Astrocyte (in vitro differentiated cells and primary cell): ENCODE data around the gene EIF3D. TPM values are rescaled to one million over a fixed set of nuclear protein-coding genes. Genes with fewer than 3 reads are reported as not detected.

Experiments
- DNase-seq: peaks from one replicate; pipeline ENCODE4 v3.0.0-alpha.2; 2010; ENCODE audit warnings: low read depth
- FAIRE-seq: peaks from 2 replicates; lab custom pipeline; 2011; peaks lifted over from hg19 to GRCh38; lab: Jason Lieb, UNC
- H2AFZ ChIP-seq: 2 replicates; pipeline ENCODE4 v1.6.0; 2012; ENCODE audit warnings: low read depth, low read length, inconsistent platforms
- H3K27ac ChIP-seq: 2 replicates; pipeline ENCODE4 v1.5.1; 2011; ENCODE audit warnings: low read depth, low read length, inconsistent platforms
- H3K27me3 ChIP-seq: 2 replicates; pipeline ENCODE4 v1.6.0; 2011; ENCODE audit warnings: low read length, inconsistent platforms; ENCODE audit not compliant: insufficient read depth
- H3K36me3 ChIP-seq: 2 replicates; pipeline ENCODE4 v1.5.1; 2011; ENCODE audit warnings: low read length, inconsistent platforms; ENCODE audit not compliant: insufficient read depth
- H3K4me1 ChIP-seq: 2 replicates; pipeline ENCODE4 v1.5.1; 2011; ENCODE audit warnings: low read length, inconsistent platforms; ENCODE audit not compliant: insufficient read depth
- H3K4me2 ChIP-seq: 2 replicates; pipeline ENCODE4 v1.6.0; 2012; ENCODE audit warnings: low read length, inconsistent platforms
- H3K4me3 ChIP-seq: 2 replicates; pipeline ENCODE4 v1.5.1; 2011; ENCODE audit warnings: low read depth, mild to moderate bottlenecking, low read length, inconsistent platforms; ENCODE audit not compliant: insufficient read depth
- H3K79me2 ChIP-seq: 2 replicates; pipeline ENCODE4 v1.6.0; 2012; ENCODE audit warnings: mild to moderate bottlenecking, low read length, inconsistent platforms; ENCODE audit not compliant: insufficient read depth
- H3K9ac ChIP-seq: 2 replicates; pipeline ENCODE4 v1.6.0; 2012; ENCODE audit warnings: mild to moderate bottlenecking, low read length, inconsistent platforms
- H3K9me3 ChIP-seq: 2 replicates; pipeline ENCODE4 v1.5.1; 2012; ENCODE audit warnings: low read depth, mild to moderate bottlenecking, low read length, inconsistent platforms; ENCODE audit not compliant: insufficient read depth
- H4K20me1 ChIP-seq: 2 replicates; pipeline ENCODE4 v1.6.0; 2012; ENCODE audit warnings: low read length, inconsistent platforms; ENCODE audit not compliant: insufficient read depth
- H3K27ac Mint-ChIP-seq: one replicate; pipeline ENCODE4 v1.8.0; 2021; ENCODE audit warnings: mild to moderate bottlenecking, mixed read lengths; ENCODE audit not compliant: unreplicated experiment
- H3K27me3 Mint-ChIP-seq: one replicate; pipeline ENCODE4 v1.8.0; 2021; ENCODE audit warnings: low read depth, mixed read lengths; ENCODE audit not compliant: unreplicated experiment
- H3K36me3 Mint-ChIP-seq: one replicate; pipeline ENCODE4 v1.8.0; 2021; ENCODE audit warnings: low read depth, mixed read lengths; ENCODE audit not compliant: unreplicated experiment
- H3K4me1 Mint-ChIP-seq: one replicate; pipeline ENCODE4 v1.8.0; 2021; ENCODE audit warnings: low read depth, mixed read lengths; ENCODE audit not compliant: unreplicated experiment
- H3K4me3 Mint-ChIP-seq: one replicate; pipeline ENCODE4 v1.8.0; 2021; ENCODE audit warnings: mild to moderate bottlenecking, moderate library complexity, mixed read lengths; ENCODE audit not compliant: unreplicated experiment
- H3K9me3 Mint-ChIP-seq: one replicate; pipeline ENCODE4 v1.8.0; 2021; ENCODE audit warnings: mild to moderate bottlenecking, mixed read lengths; ENCODE audit not compliant: unreplicated experiment
- CTCF ChIP-seq: IDR thresholded peaks from 2 replicates; pipeline ENCODE4 v1.5.1; 2011; ENCODE audit warnings: low read depth, mild to moderate bottlenecking, inconsistent platforms, low read length, moderate library complexity; ENCODE audit not compliant: insufficient read depth
- EZH2 ChIP-seq: IDR thresholded peaks from 2 replicates; pipeline ENCODE4 v1.6.1; 2012; ENCODE audit warnings: mild to moderate bottlenecking, low read length, inconsistent platforms; ENCODE audit not compliant: insufficient read depth
- total RNA-seq: library from RNA; stranded (reverse); gene quantifications from 2 replicates; pipeline ENCODE4 v1.2.1, GENCODE V29; 2021

EIF3D gene
- total RNA-seq, 1 donor from 2014 or later = 168 TPM

GRCh38 chr22:36466258-36466657 lies 62.7 kb downstream of the EIF3D start:
- H2AFZ ChIP-seq = no peak overlapping the region
- H3K27ac ChIP-seq = peak overlapping the region; percentile 98
- TF ChIP-seq CTCF (no peak), EZH2 (no peak)
- H3K4me1 ChIP-seq = peaks cover 76% of the 10 kb centered on the region
- H3K79me2 ChIP-seq = peaks cover 37% of the 10 kb centered on the region
- peak overlapping the region; percentile 81 for H3K9ac ChIP-seq
- peaks cover 3% of the 10 kb centered on the region for H3K36me3 Mint-ChIP-seq
- no peak overlapping the region for H3K4me3 Mint-ChIP-seq
- H3K9me3 Mint-ChIP-seq = no peaks in the 10 kb centered on the region
- peak overlapping the region; percentile 17 for H3K4me3 ChIP-seq
- H3K4me2 ChIP-seq = peak overlapping the region; percentile 73
- H4K20me1 ChIP-seq = no peaks in the 10 kb centered on the region
- FAIRE-seq (no peak), DNase-seq (no peak)
- H3K4me1 Mint-ChIP-seq = peaks cover 60% of the 10 kb centered on the region
- H3K27me3 Mint-ChIP-seq = no peaks in the 10 kb centered on the region
- no peaks in the 10 kb centered on the region for H3K36me3 ChIP-seq
- no peaks in the 10 kb centered on the region for H3K9me3 ChIP-seq
- H3K27me3 ChIP-seq = no peaks in the 10 kb centered on the region
- H3K27ac Mint-ChIP-seq = peak overlapping the region; percentile 99

DNA sequence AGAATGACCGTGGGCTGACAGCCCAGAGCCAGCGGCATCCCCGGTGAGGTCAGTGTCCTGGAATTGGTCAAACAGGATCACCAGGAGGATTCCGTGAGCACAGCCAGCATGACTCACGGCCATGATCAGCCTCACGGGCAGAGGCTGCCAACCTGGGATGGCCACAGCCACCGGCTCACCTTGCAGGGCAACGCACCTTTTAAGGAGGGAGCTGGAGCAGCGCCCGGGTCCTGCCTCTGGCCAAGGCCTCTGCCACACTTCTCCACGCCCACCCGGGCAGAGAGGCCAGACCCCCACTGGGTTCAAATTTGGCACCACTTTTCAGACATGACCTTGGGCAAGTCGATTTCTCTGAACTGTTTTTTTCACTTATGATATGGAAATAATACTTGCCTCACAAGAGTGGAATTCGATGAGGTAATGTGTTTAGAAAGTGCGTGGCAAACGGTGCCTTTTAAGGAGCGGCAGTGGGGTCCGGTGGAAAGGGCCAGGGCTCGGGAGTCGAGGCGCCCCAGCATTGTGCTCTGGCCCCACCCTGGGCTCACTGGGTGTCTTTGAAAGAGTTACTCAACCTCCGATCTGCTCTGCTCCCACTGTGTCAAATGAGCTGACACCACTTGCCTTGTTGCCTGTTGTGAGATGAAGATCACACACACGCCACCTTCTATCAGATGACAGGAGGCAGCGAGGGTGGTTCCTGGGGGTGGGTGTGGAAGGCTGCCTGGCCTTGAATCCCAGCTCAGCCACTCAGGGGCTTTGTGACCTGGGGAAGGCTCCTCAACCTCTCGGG lies 63.5 kb downstream of the EIF3D start:
- Mint-ChIP-seq H3K36me3 (peaks cover 3% of the 10 kb centered on the region), H3K9me3 (no peaks in the 10 kb centered on the region), H3K4me3 (peak overlapping the region; percentile 14), H3K27ac (peak overlapping the region; percentile 99), H3K27me3 (no peaks in the 10 kb centered on the region), H3K4me1 (peaks cover 55% of the 10 kb centered on the region)
- Histone ChIP-seq H2AFZ (no peak overlapping the region), H3K79me2 (peaks cover 33% of the 10 kb centered on the region), H3K27ac (peak overlapping the region; percentile 98), H3K36me3 (no peaks in the 10 kb centered on the region), H3K9ac (peak overlapping the region; percentile 81), H3K4me3 (no peak overlapping the region), H4K20me1 (no peaks in the 10 kb centered on the region), H3K4me1 (peaks cover 68% of the 10 kb centered on the region), H3K9me3 (no peaks in the 10 kb centered on the region), H3K4me2 (peak overlapping the region; percentile 36), H3K27me3 (no peaks in the 10 kb centered on the region)
- FAIRE-seq (peak; percentile 87), DNase-seq (peak; percentile 92)
- TF ChIP-seq EZH2 = no peak
- TF ChIP-seq CTCF = no peak

DNA sequence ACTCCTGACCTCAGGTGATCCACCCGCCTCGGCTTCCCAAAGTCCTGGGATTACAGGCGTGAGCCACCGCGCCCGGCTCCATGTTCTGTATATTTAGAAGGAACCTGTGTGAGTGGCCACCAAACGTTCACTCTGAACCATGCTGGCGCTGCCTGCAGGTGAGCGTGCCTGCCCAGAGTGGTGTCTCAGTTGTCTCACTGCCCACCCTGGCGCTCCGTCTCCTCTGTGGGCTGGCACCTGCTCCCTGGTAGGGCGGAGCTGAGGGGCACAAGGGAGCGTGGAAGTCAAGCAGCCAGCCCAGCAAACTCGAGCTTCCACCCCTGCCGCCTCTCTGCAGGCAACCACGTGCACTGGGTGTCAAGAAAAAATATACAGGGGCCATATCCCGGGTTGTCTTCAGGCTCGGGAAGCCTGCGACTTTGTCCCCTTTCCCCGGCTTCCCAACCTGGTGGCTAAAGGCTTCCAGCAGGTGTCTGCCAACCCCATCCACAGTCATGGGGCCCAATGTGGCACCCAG lies 64.2 kb downstream of the EIF3D start:
- H3K4me2 ChIP-seq = peak overlapping the region; percentile 21

More for the DNA sequence above, 64.2 kb downstream of the EIF3D start:
- no peak for FAIRE-seq
- Histone ChIP-seq H3K4me1 (peaks cover 62% of the 10 kb centered on the region), H2AFZ (no peak overlapping the region), H4K20me1 (no peaks in the 10 kb centered on the region), H3K9me3 (no peaks in the 10 kb centered on the region), H3K27ac (peak overlapping the region; percentile 98), H3K79me2 (peaks cover 26% of the 10 kb centered on the region), H3K27me3 (no peaks in the 10 kb centered on the region), H3K9ac (peak overlapping the region; percentile 81), H3K36me3 (no peaks in the 10 kb centered on the region), H3K4me3 (no peak overlapping the region)
- Mint-ChIP-seq H3K27me3 (no peaks in the 10 kb centered on the region), H3K36me3 (peaks cover 3% of the 10 kb centered on the region), H3K4me3 (no peak overlapping the region), H3K4me1 (peaks cover 54% of the 10 kb centered on the region), H3K27ac (peak overlapping the region; percentile 99), H3K9me3 (no peaks in the 10 kb centered on the region)
- TF ChIP-seq CTCF = no peak
- no peak for TF ChIP-seq EZH2
- DNase-seq = no peak
